ENCODE measurements around the gene GPR157.

GPR157 gene

GRCh38 chr1:9058465-9058864, 70.4 kb downstream of the GPR157 start:
- no peak overlapping the region for H3K4me2 ChIP-seq (ENCODE audit: insufficient read depth, low read length)
- no peaks in the 10 kb centered on the region for H3K27me3 ChIP-seq (ENCODE audit: insufficient read depth, low read length, poor library complexity)
- no peak overlapping the region for H3K4me3 ChIP-seq (ENCODE audit: low read depth in 1 of 2, low read length in 2 of 2)
- H3K4me1 ChIP-seq (ENCODE audit: insufficient read depth, low read length) = no peaks in the 10 kb centered on the region
- no peak overlapping the region for H3K9ac ChIP-seq (ENCODE audit: low read depth, low read length)
- no peak overlapping the region for H3K27ac ChIP-seq (ENCODE audit: low read length)
- TF ChIP-seq CTCF (IDR thresholded peaks at IDR 0.05; ENCODE audit: borderline replicate concordance, extremely low read depth, low read length, poor library complexity, severe bottlenecking) (no peak), EZH2 (IDR thresholded peaks at IDR 0.05; ENCODE audit: borderline replicate concordance, low read depth, low read length, severe bottlenecking) (no peak)
- no peaks in the 10 kb centered on the region for H3K36me3 ChIP-seq (ENCODE audit: insufficient read depth, low read length)
- H4K20me1 ChIP-seq (ENCODE audit: insufficient read depth, low read length) = no peaks in the 10 kb centered on the region
- ATAC-seq (ENCODE audit: insufficient read depth, low read depth) (no peak; the same call in 2 of the 3 replicates), DNase-seq (no peak)
- no peaks in the 10 kb centered on the region for H3K9me3 ChIP-seq (ENCODE audit: insufficient read depth, low read length, severe bottlenecking)
- H2AFZ ChIP-seq (ENCODE audit: low read depth, low read length) = no peak overlapping the region
- no peaks in the 10 kb centered on the region for H3K79me2 ChIP-seq (ENCODE audit: insufficient read depth, low read length)

- H3K36me3 ChIP-seq (ENCODE audit: insufficient read depth, low read length) = no peaks in the 10 kb centered on the region
- H2AFZ ChIP-seq (ENCODE audit: low read depth, low read length) = no peak overlapping the region
- no peaks in the 10 kb centered on the region for H3K4me1 ChIP-seq (ENCODE audit: insufficient read depth, low read length)
- no peak overlapping the region for H3K4me3 ChIP-seq (ENCODE audit: low read depth in 1 of 2, low read length in 2 of 2)
- no peaks in the 10 kb centered on the region for H3K27me3 ChIP-seq (ENCODE audit: insufficient read depth, low read length, poor library complexity)
- ATAC-seq (ENCODE audit: insufficient read depth, low read depth) (0 out of 3 replicates have a peak, but pooled peaks have one; percentile 22), DNase-seq (no peak)
- H3K9me3 ChIP-seq (ENCODE audit: insufficient read depth, low read length, severe bottlenecking) = no peaks in the 10 kb centered on the region
- no peaks in the 10 kb centered on the region for H3K79me2 ChIP-seq (ENCODE audit: insufficient read depth, low read length)
- no peaks in the 10 kb centered on the region for H4K20me1 ChIP-seq (ENCODE audit: insufficient read depth, low read length)
- no peak overlapping the region for H3K4me2 ChIP-seq (ENCODE audit: insufficient read depth, low read length)
- no peak overlapping the region for H3K27ac ChIP-seq (ENCODE audit: low read length)
- no peak overlapping the region for H3K9ac ChIP-seq (ENCODE audit: low read depth, low read length)
- no peak for TF ChIP-seq CTCF (IDR thresholded peaks at IDR 0.05; ENCODE audit: borderline replicate concordance, extremely low read depth, low read length, poor library complexity, severe bottlenecking)
- TF ChIP-seq EZH2 (IDR thresholded peaks at IDR 0.05; ENCODE audit: borderline replicate concordance, low read depth, low read length, severe bottlenecking) = no peak
Measured at GRCh38 chr1:9057851-9058250, 71.1 kb downstream of the GPR157 start.

GRCh38 chr1:9052272-9053049, 76.4 kb downstream of the GPR157 start:
- H2AFZ ChIP-seq (ENCODE audit: low read depth, low read length) = no peak overlapping the region
- no peak for ATAC-seq (ENCODE audit: insufficient read depth, low read depth)
- H4K20me1 ChIP-seq (ENCODE audit: insufficient read depth, low read length) = no peaks in the 10 kb centered on the region
- H3K36me3 ChIP-seq (ENCODE audit: insufficient read depth, low read length) = no peaks in the 10 kb centered on the region
- H3K4me3 ChIP-seq (ENCODE audit: low read depth in 1 of 2, low read length in 2 of 2) = no peak overlapping the region
- H3K27ac ChIP-seq (ENCODE audit: low read length) = no peak overlapping the region
- H3K9ac ChIP-seq (ENCODE audit: low read depth, low read length) = no peak overlapping the region
- H3K27me3 ChIP-seq (ENCODE audit: insufficient read depth, low read length, poor library complexity) = peaks cover 2% of the 10 kb centered on the region
- no peaks in the 10 kb centered on the region for H3K9me3 ChIP-seq (ENCODE audit: insufficient read depth, low read length, severe bottlenecking)
- DNase-seq = no peak
- H3K79me2 ChIP-seq (ENCODE audit: insufficient read depth, low read length) = no peaks in the 10 kb centered on the region
- no peaks in the 10 kb centered on the region for H3K4me1 ChIP-seq (ENCODE audit: insufficient read depth, low read length)
- TF ChIP-seq EZH2 (IDR thresholded peaks at IDR 0.05; ENCODE audit: borderline replicate concordance, low read depth, low read length, severe bottlenecking) (no peak), CTCF (IDR thresholded peaks at IDR 0.05; ENCODE audit: borderline replicate concordance, extremely low read depth, low read length, poor library complexity, severe bottlenecking) (no peak)
- H3K4me2 ChIP-seq (ENCODE audit: insufficient read depth, low read length) = no peak overlapping the region

All from DND-41 (cell line).